ENCODE results near the gene RPL36A.

Gene RPL36A

GRCh38 chrX:101365301-101365795 is 25.5 kb upstream of the RPL36A start:
- H3K4me1 ChIP-seq (ENCODE audit: insufficient read depth, poor library complexity, severe bottlenecking): no peaks in the 10 kb centered on the region
- ATAC-seq (ENCODE audit: low read depth) (no peak), DNase-seq (ENCODE audit: low spot score) (no peak)
- TF ChIP-seq, protein P1, sequence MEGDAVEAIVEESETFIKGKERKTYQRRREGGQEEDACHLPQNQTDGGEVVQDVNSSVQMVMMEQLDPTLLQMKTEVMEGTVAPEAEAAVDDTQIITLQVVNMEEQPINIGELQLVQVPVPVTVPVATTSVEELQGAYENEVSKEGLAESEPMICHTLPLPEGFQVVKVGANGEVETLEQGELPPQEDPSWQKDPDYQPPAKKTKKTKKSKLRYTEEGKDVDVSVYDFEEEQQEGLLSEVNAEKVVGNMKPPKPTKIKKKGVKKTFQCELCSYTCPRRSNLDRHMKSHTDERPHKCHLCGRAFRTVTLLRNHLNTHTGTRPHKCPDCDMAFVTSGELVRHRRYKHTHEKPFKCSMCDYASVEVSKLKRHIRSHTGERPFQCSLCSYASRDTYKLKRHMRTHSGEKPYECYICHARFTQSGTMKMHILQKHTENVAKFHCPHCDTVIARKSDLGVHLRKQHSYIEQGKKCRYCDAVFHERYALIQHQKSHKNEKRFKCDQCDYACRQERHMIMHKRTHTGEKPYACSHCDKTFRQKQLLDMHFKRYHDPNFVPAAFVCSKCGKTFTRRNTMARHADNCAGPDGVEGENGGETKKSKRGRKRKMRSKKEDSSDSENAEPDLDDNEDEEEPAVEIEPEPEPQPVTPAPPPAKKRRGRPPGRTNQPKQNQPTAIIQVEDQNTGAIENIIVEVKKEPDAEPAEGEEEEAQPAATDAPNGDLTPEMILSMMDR (IDR thresholded peaks at IDR 0.05; ENCODE audit: poor library complexity, severe bottlenecking): no peak
- no peak overlapping the region for H3K4me3 ChIP-seq (ENCODE audit: severe bottlenecking)
- no peaks in the 10 kb centered on the region for H3K36me3 ChIP-seq (ENCODE audit: low read depth)
- no peak overlapping the region for H3K27ac ChIP-seq (ENCODE audit: poor library complexity, severe bottlenecking)
- no peaks in the 10 kb centered on the region for H3K27me3 ChIP-seq (ENCODE audit: insufficient read depth, poor library complexity, severe bottlenecking)
- H3K9me3 ChIP-seq (ENCODE audit: severe bottlenecking): no peaks in the 10 kb centered on the region

DNA sequence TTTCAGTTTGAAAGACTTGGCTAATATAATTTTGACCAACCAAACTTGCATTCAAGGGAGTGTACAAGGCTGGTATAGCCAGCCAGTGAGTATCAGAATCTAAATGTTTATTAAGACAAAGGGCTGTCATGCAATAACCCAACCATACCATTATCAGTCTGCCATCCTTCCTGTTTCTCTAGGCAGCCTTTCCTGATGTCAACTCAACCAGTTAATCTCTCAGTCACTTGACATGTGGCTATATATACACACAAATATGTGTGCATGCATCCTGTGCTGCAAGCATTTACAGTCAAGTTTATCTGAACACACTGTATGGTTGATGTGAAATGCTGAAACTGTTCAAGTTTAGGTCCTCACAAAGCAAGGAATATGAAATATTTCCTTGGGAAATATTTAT is 22.0 kb upstream of the RPL36A start:
- Histone ChIP-seq H3K4me1 (ENCODE audit: insufficient read depth, poor library complexity, severe bottlenecking) (no peaks in the 10 kb centered on the region), H3K36me3 (ENCODE audit: low read depth) (no peaks in the 10 kb centered on the region), H3K4me3 (ENCODE audit: severe bottlenecking) (no peak overlapping the region), H3K9me3 (ENCODE audit: severe bottlenecking) (no peaks in the 10 kb centered on the region), H3K27me3 (ENCODE audit: insufficient read depth, poor library complexity, severe bottlenecking) (no peaks in the 10 kb centered on the region), H3K27ac (ENCODE audit: poor library complexity, severe bottlenecking) (no peak overlapping the region)
- DNase-seq (ENCODE audit: low spot score) (no peak), ATAC-seq (ENCODE audit: low read depth) (no peak)
- TF ChIP-seq, protein P1 (IDR thresholded peaks at IDR 0.05; ENCODE audit: poor library complexity, severe bottlenecking): no peak

GRCh38 chrX:101369687-101370086 is 21.1 kb upstream of the RPL36A start:
- Histone ChIP-seq H3K4me1 (ENCODE audit: insufficient read depth, poor library complexity, severe bottlenecking) (no peaks in the 10 kb centered on the region), H3K27ac (ENCODE audit: poor library complexity, severe bottlenecking) (no peak overlapping the region)
- TF ChIP-seq, protein P1 (IDR thresholded peaks at IDR 0.05; ENCODE audit: poor library complexity, severe bottlenecking): no peak

DNA sequence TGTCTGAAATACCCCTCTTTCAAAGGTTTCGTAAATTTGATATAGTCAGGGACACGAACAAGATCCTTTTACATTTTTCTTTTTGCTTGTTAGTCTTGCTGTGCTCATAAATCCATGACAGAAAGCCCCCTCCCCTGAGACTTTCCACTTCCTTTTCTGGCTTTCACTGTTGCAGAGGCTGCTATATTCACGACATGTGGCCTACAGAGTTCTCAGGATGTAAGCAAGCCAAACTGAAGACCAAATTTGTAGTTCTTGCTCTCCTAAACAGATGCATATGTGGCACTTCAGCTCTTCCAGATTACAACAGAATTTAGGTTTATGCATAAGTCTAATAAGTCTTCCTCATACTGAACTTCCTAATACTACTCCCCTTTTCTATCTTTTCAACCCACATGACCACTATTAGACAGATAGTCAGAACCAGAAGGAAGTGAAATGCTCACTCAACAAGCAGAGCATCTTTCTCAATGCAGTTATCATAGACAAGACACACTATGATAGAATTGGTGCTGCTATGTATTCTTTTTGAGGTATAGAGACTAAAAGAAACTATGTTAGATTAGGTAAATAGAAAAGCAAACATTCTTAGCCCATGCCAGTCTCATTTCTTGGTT is 19.8 kb upstream of the RPL36A start:
- TF ChIP-seq, protein P1 (IDR thresholded peaks at IDR 0.05; ENCODE audit: poor library complexity, severe bottlenecking): no peak
- Histone ChIP-seq H3K36me3 (ENCODE audit: low read depth) (no peaks in the 10 kb centered on the region), H3K27me3 (ENCODE audit: insufficient read depth, poor library complexity, severe bottlenecking) (no peaks in the 10 kb centered on the region), H3K27ac (ENCODE audit: poor library complexity, severe bottlenecking) (no peak overlapping the region), H3K4me3 (ENCODE audit: severe bottlenecking) (no peak overlapping the region), H3K9me3 (ENCODE audit: severe bottlenecking) (no peaks in the 10 kb centered on the region), H3K4me1 (ENCODE audit: insufficient read depth, poor library complexity, severe bottlenecking) (no peaks in the 10 kb centered on the region)
- ATAC-seq (ENCODE audit: low read depth) (no peak), DNase-seq (ENCODE audit: low spot score) (no peak)

More at GRCh38 chrX:101369687-101370086, 21.1 kb upstream of the RPL36A start:
- no peaks in the 10 kb centered on the region for H3K9me3 ChIP-seq (ENCODE audit: severe bottlenecking)
- DNase-seq (ENCODE audit: low spot score): no peak
- H3K36me3 ChIP-seq (ENCODE audit: low read depth): no peaks in the 10 kb centered on the region
- ATAC-seq (ENCODE audit: low read depth): no peak
- H3K27me3 ChIP-seq (ENCODE audit: insufficient read depth, poor library complexity, severe bottlenecking): no peaks in the 10 kb centered on the region
- H3K4me3 ChIP-seq (ENCODE audit: severe bottlenecking): no peak overlapping the region

DNA sequence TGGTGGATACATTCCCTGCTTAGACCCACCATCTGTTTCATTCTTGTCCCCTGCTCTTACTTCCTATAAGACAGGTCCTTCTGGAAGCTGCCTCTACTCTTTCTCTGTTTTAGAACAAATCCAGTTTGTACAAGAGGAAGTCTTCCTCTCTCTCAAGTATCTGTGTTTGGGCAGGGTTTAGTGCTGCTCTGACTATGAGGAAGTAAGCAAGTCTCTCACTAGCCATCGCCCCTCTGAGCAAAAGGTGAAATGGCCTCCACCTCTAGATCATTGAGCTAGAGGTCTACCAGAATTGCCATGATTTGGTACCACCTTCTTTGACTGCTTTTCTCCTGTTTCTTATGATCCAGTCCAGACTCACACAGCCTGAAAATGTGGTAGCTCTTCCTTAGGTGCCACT is 13.3 kb upstream of the RPL36A start:
- no peak overlapping the region for H3K27ac ChIP-seq (ENCODE audit: poor library complexity, severe bottlenecking)
- no peaks in the 10 kb centered on the region for H3K9me3 ChIP-seq (ENCODE audit: severe bottlenecking)
- no peaks in the 10 kb centered on the region for H3K36me3 ChIP-seq (ENCODE audit: low read depth)
- no peaks in the 10 kb centered on the region for H3K4me1 ChIP-seq (ENCODE audit: insufficient read depth, poor library complexity, severe bottlenecking)
- TF ChIP-seq, protein P1 (IDR thresholded peaks at IDR 0.05; ENCODE audit: poor library complexity, severe bottlenecking): no peak
- no peak for DNase-seq (ENCODE audit: low spot score)
- no peaks in the 10 kb centered on the region for H3K27me3 ChIP-seq (ENCODE audit: insufficient read depth, poor library complexity, severe bottlenecking)
- ATAC-seq (ENCODE audit: low read depth): no peak
- H3K4me3 ChIP-seq (ENCODE audit: severe bottlenecking): no peak overlapping the region

Measured in RWPE2 (cell line).